Right lung (tissue), 5 donors: ENCODE data around the gene DKKL1. TPM values are rescaled to one million over a fixed set of nuclear protein-coding genes. Genes with fewer than 3 reads are reported as not detected.

Experiments
- DNase-seq, 2 donors: peaks; one replicate each; pipeline ENCODE4 v3.0.0-alpha.2; 2013
- polyA plus RNA-seq, 5 donors: library from polyadenylated mRNA; unstranded; fragments of 120-200 nt; gene quantifications; one replicate each; pipeline versions ENCODE4 v1.2.1 to v1.2.3, GENCODE V29; 2013; ENCODE audit warnings: inconsistent platforms in 1 of 5, low replicate concordance in 1 of 5; ENCODE audit not compliant: insufficient read length in 5 of 5, insufficient read depth in 1 of 5

DKKL1 gene
- polyA plus RNA-seq, 5 donors: 2.4 to 5.0 (median 3.6) TPM

DNA sequence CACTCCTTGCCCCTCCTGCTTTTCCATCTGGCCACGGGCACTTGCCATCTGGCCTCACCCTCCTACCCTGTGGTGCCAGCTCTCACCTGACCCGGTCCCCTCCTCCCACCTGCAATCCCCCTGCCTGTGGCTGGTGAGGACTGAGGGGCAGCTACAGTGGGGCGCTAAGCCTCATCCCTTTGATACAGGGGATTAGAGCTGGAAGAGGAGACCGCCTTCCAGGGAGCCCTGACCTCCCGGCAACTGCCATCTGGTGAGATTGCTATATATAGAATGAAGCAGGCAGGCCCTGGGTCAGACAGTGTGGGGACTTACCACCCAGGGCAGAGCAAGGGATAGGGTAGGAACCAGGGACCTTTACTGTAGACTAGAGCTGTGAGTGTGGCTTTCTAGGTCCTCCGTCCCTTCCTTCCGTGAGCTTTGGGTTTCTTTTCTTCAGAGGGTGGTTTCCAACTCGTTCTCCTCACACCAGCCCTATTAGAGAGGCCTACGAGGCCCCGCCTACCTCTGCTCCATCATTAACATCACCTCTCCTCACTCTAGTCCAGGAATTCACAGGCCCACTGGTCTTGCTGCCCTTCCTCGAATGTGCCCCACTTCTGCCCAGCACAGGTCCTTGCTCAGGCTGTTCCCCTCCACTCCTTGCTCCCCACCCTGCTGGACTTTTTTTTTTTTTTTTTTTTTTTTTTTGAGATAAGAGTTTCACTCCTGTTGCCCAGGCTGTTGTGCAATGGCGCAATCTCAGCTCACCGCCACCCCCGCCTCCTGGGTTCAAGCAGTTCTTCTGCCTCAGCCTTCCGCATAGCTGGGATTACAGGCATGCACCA lies 32.1 kb downstream of the DKKL1 start:
- no peak for DNase-seq

GRCh38 chr19:49396738-49397505 lies 33.2 kb downstream of the DKKL1 start:
- no peak for DNase-seq

DNA sequence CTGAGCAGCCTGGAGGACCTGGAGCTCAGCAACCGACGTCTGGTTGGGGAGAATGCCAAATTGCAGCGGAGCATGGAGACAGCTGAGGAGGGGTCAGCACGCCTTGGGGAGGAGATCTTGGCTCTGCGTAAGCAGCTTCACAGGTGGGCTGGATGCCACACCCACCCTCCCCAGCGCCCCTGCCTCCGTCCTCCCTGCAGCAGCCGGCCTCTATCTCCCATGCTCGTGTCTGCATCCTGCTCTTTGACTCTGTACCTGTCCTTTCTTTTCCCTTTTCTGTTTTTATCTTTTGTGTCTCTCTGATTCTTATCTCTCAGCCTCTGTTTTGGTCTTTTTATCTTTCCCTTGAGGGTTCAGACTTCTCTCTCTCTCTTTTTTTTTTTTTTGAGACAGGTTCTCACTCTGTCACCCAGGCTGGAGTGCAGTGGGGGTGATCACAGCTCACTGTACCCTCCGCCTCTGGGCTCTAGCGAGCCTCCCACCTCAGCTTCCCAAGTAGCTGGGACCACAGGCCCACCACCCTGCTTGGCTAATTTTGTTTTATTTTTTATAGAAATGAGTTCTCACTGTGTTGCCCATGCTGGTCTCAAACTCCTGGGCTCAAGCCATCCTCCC lies 34.4 kb downstream of the DKKL1 start:
- no peak for DNase-seq

DNA sequence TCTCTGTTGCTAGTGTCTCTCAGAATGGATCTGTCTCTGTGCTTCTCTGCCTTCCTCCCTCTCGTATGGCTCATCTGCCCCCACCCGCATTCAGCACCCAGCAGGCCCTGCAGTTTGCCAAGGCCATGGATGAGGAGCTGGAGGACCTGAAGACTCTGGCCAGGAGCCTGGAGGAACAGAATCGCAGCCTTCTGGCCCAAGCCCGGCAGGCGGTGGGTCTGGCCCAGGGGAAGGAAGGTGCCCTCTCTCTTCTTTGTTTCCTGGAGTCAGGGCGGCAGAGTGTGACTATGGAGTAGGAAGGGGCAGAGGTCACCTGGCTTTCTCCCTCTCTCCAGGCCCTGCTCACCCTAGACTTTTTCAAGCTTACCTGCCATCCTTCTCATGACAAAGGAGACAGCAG lies 35.3 kb downstream of the DKKL1 start:
- DNase-seq: no peak

DNA sequence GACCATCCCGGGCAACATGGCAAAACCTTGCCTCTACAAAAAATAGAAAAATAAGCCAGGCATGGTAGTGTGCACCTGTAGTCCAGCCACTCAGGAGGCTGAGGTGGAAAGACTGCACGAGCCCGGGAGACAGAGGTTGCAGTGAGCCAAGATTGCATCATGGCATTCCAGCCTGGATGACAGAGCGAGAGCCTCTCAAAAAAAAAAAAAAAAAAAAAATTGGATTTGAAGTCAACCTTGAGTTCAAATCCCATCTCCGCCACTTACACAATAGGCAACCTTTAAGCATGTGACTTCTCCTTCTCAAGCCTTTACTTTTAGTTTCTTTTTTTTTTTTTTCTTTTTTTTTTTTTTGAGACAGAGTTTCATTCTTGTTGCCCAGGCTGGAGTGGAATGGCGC lies 36.4 kb downstream of the DKKL1 start:
- no peak for DNase-seq

DNA sequence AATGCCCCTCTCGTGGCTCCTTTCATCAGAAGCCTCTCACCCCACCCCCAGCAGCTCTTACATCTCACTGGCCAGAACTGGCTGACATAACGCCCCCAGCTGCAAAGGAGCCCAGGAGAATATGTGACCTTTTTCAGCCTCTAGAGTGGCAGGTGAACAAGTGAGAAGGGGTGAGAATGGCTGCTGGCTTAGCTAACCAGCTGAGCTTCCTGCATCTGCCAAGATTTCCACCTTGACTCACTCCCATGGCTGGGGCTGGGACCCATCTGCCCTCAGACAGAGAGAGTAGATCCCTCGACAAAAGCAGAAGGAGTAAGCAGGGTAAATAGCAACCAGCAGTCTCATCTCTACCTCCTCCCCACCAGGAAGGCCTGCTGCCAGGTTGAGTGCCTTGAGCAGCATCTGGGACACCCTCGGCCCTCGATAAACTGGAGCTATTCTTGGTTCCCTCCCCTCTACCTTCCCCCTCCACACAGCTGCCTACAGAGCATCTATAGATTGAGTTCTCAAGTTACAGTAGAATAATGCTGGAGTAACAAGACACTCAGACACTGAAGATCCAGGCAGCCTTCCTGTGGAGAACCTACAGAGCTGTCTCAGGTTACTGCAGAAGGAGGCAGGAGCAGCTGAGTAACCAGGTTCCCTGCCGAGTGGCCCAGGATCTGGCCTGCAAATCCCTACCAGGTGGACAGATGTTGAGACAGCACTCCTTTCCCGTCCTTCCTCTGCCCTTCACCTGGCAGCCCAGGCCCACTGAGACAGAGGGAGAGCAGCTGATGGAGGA lies 39.9 kb downstream of the DKKL1 start:
- DNase-seq: no peak

DNA sequence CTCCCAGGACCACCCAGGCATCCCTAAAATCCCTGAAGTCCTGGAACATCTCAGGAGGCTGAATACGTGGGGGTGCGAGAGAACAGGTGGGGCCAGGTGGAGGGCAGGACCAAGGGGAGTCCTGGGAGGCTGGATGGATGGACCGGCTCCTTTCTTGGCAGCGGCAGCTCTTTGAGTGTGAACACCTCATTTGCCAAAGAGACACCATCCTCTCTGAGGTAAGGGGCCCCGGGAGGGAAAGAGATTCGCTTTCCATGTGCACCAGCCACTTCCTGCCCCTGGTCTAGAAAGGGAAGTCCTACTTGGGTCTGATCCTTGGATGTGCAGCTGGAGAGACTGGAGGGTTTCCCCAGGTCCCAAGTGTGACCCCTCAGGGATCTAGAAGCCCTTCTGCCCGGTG lies 43.4 kb downstream of the DKKL1 start:
- no peak for DNase-seq

- DNase-seq: no peak
Observed at GRCh38 chr19:49407482-49408015, 43.9 kb downstream of the DKKL1 start.

DNA sequence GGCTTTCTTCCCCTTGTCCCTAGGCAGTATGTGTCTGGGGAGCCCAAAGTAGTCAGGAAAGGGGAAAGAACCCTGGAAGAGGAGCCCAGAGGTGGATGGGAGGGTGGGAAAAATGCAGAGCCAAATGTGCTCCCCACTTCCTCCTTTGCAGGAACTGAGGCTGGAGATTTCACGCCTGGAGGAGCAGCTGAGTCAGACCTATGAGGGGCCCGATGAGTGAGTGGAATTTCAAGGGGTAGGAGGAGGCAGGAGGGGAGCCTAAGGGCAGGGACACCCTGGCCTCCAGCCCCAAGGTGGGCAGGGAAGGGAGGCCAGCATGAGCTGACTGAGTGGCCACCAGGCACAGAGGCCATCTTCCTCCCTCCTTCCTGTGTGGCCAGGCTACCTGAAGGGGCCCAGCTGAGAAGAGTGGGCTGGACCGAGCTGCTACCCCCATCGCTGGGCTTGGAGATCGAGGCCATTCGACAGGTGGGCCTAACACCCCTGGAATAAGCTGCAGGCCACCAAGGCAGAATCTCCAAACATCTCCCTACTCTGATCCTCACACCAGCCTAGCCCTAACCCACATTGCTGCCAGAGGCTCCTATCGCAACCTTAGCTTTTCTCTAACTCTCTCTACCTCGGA lies 45.3 kb downstream of the DKKL1 start:
- DNase-seq: no peak

GRCh38 chr19:49409441-49410029 lies 45.9 kb downstream of the DKKL1 start:
- DNase-seq: no peak

- DNase-seq: no peak
Observed at GRCh38 chr19:49411681-49412326, 48.1 kb downstream of the DKKL1 start.

GRCh38 chr19:49413348-49413747 lies 49.7 kb downstream of the DKKL1 start:
- peak; percentile 51 to 64 for DNase-seq

DNA sequence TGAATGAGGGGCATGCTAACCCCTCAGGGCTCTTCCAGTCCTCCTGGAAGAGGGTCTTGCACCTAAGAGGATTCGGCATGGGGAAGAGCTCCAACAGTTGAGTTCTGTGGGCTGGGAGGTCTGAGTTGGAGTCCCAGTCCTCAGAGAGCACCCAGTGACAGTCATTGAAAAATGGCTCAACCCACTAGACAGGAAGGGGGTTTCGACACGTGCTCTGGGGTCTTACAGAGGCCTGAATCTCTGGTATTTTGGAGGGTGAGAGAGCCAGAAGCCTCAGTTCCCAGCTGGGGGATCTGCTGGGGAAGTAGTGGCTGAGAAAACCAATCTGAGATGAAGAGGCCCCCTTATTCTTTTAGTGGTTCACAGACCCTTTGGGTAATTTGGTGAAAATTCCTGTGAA lies 50.6 kb downstream of the DKKL1 start:
- DNase-seq: no peak

GRCh38 chr19:49415102-49415809 lies 51.6 kb downstream of the DKKL1 start:
- no peak for DNase-seq

DNA sequence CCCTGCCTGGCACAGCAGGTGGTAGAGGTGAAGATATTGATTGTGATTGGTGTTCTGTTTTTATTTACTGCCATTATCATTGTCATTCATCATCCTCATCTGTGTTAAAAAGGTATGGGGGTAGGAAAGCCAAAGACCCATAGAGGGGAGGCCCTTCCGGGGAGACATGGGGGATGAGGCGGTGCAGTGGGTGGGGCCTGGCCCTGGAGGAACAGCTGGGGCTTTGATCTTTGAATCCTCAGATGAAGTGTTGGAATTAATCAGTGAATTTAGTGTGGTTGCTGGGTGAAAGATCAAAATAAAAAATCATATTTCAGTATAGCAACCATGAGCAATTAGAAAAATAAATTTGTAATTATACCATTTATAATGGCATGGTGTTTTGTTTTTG lies 52.1 kb downstream of the DKKL1 start:
- no peak for DNase-seq

DNA sequence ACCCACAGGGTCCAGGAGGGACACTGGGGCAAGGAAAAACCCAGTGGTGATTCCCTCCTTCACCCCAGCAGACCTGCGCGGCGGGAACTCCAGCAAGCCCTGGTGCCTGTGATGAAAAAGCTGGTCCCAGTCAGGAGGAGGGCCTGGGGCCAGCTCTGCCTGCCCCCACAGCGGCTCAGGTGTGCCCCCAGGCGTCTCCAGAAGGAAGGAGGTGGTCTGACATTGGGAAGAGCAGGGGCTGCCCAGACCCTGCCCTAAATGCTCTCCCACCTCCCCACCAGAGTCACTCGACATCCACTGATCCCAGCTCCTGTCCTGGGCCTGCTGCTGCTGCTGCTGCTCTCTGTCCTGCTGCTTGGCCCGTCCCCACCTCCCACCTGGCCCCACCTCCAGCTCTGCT lies 53.4 kb downstream of the DKKL1 start:
- DNase-seq: no peak

GRCh38 chr19:49418511-49418910 lies 54.8 kb downstream of the DKKL1 start:
- DNase-seq: no peak

- no peak for DNase-seq
Observed at GRCh38 chr19:49419173-49419572, 55.5 kb downstream of the DKKL1 start.

- no peak for DNase-seq
Observed at GRCh38 chr19:49420227-49420626, 56.5 kb downstream of the DKKL1 start.
